Panc1 (cell line): ENCODE measurements around the gene ATE1. TPM values are rescaled to one million over a fixed set of nuclear protein-coding genes. Genes with fewer than 3 reads are reported as not detected.
A peak's percentile ranks its signal among the peaks of the same experiment; 100 is the strongest.
"Not testable (repeated sequence)": the region's sequence is repeated elsewhere in the genome, so short reads cannot be mapped to it uniquely, and the experiment has no call there.

Experiments used
- ATAC-seq: fragments of 200-7000 bp; cut with Tn5 transposase; 2 replicates; pipeline ENCODE4 v1.9.1; 2020; ENCODE audit warnings: mild to moderate bottlenecking, moderate library complexity
- BruUV-seq: library from RNA; stranded (reverse); fragments of 400-500 nt; replicated peaks from 2 replicates; lab custom pipeline; 2021; lab: Mats Ljungman, UMichigan
- CTCF ChIA-PET: fragments of 300-600 bp; sonication (Branson Sonifier 250); formaldehyde crosslinking; loops from one replicate; lab custom pipeline; 2022; ENCODE audit warnings: antibody characterized with exemption; lab: Charles Lee
- POLR2A ChIA-PET: fragments of 300-600 bp; sonication (Branson Sonifier 250); formaldehyde crosslinking; loops from one replicate; lab custom pipeline; 2022; ENCODE audit warnings: antibody characterized with exemption; lab: Charles Lee
- DNase-seq: peaks from one replicate; pipeline ENCODE4 v3.0.0-alpha.2; 2010; ENCODE audit warnings: low read depth, low spot score
- H3K27ac ChIP-seq: 2 replicates; pipeline ENCODE4 v1.5.1; 2011; ENCODE audit warnings: mild to moderate bottlenecking, low read length, inconsistent platforms
- H3K27me3 ChIP-seq: fragments of 200-500 bp; sonication (Bioruptor generic); 2 replicates; pipeline ENCODE4 v1.6.0; 2014; ENCODE audit warnings: low read length, inconsistent platforms; ENCODE audit not compliant: control insufficient read depth, insufficient read depth
- H3K36me3 ChIP-seq: fragments of 200-500 bp; sonication (Bioruptor generic); 2 replicates; pipeline ENCODE4 v1.5.1; 2014; ENCODE audit warnings: inconsistent platforms, mild to moderate bottlenecking, low read length, moderate library complexity; ENCODE audit not compliant: control insufficient read depth, insufficient read depth
- H3K4me1 ChIP-seq: 2 replicates; pipeline ENCODE4 v1.5.1; 2011; ENCODE audit warnings: inconsistent platforms, mild to moderate bottlenecking, low read length, moderate library complexity; ENCODE audit not compliant: control insufficient read depth, insufficient read depth
- H3K4me3 ChIP-seq, 2 experiments: 2 replicates each; pipeline ENCODE4 v1.5.1; 2011 to 2012; ENCODE audit warnings: low read depth in 2 of 2, low read length in 2 of 2, mild to moderate bottlenecking in 2 of 2, inconsistent platforms in 1 of 2, moderate library complexity in 1 of 2
- H3K9me3 ChIP-seq: fragments of 200-500 bp; sonication (Bioruptor generic); 2 replicates; pipeline ENCODE4 v1.5.1; 2014; ENCODE audit warnings: low read depth, mild to moderate bottlenecking, inconsistent platforms, low read length, moderate library complexity; ENCODE audit not compliant: control insufficient read depth, insufficient read depth
- POLR2AphosphoS5 ChIP-seq: IDR thresholded peaks from 2 replicates; pipeline ENCODE4 v1.6.1; 2012; ENCODE audit warnings: mild to moderate bottlenecking, low read depth, low read length, moderate library complexity
- SIN3A ChIP-seq: IDR thresholded peaks from 2 replicates; pipeline ENCODE4 v1.6.1; 2012; ENCODE audit warnings: low read depth, mild to moderate bottlenecking, low read length, moderate library complexity, borderline replicate concordance; ENCODE audit not compliant: insufficient read depth
- TCF7L2 ChIP-seq: IDR thresholded peaks from 2 replicates; pipeline ENCODE4 v1.6.1; 2011; ENCODE audit warnings: mild to moderate bottlenecking, low read depth, low read length, inconsistent platforms
- in situ Hi-C: cut with HindIII; loops from 2 replicates; pipeline ENCODE4 v1.10.0; 2016; ENCODE audit warnings: low sequenced_read_pairs, low pct_unique_long_range_greater_than_20kb
- intact Hi-C: fragments of 100-400 bp; cut with micrococcal nuclease; formaldehyde crosslinking; loops from one replicate; pipeline ENCODE4 v1.10.0; 2022; ENCODE audit not compliant: unreplicated experiment
- total RNA-seq: library from RNA; stranded (reverse); gene quantifications from one replicate; pipeline ENCODE4 v1.2.1, GENCODE V29; 2021; ENCODE audit not compliant: unreplicated experiment
- TF ChIP-seq, protein P1 (sequence below): fragments of 450-650 bp; IDR thresholded peaks from 2 replicates; pipeline ENCODE4 v1.5.1; 2017; ENCODE audit warnings: mild to moderate bottlenecking
- TF ChIP-seq, protein P2 (sequence below), 2 experiments: IDR thresholded peaks; 2 replicates each; pipeline ENCODE4 v1.6.1; 2011 to 2012; ENCODE audit warnings: low read depth in 2 of 2, control low read depth in 1 of 2, low read length in 1 of 2, mild to moderate bottlenecking in 1 of 2, moderate library complexity in 1 of 2; ENCODE audit not compliant: insufficient read depth in 1 of 2

Gene ATE1
- total RNA-seq, 1 experiment from 2014 or later, result 45.5 TPM

DNA sequence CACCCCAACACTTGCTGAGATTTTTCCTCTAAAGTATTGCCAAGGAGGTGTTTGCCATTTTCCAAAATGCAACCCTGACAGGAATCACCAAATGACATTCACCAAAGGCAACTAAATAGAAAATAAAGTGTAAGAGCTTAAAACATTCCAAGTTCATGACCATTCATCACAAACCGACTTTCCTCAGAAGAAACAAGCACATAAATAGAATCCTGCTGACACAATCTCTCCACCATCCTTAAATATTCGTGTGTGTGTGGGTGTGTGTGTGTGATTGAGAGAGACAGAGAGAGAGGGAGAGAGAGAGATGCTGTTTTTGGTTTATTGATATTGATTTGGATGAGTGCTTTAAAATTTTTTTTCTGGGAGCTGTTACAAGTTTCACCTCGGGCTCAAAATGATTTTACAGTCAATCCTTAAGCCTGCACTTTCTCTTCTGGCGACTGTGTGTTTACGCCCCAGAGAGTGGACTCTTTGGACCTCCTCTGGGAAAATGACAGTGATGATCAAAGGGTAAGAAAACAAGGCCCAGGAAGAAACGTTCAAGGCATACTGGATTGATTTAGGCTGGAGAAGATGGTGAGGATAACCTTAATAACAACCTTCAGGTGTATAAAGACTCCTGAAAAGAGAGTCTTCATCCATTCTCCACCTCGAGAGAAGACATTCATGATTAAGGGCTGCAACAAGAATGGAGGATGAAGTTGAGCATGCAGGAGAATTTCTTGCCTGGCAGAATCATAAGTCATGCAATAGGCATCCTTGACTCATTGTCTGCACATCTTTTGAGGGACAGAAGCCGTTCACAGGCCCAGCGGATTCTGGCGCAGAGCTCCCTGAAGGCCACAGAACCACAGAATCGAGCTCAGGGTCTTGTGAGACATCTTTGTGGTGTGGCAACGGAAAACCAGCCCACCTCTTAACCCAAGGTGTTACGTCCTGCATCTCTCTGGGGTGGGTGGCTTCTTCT is 225.2 kb downstream of the ATE1 start:
- POLR2A ChIA-PET, result no interaction called here
- 0 out of 2 replicates have a peak, but pooled peaks have one; percentile 63 for ATAC-seq

DNA sequence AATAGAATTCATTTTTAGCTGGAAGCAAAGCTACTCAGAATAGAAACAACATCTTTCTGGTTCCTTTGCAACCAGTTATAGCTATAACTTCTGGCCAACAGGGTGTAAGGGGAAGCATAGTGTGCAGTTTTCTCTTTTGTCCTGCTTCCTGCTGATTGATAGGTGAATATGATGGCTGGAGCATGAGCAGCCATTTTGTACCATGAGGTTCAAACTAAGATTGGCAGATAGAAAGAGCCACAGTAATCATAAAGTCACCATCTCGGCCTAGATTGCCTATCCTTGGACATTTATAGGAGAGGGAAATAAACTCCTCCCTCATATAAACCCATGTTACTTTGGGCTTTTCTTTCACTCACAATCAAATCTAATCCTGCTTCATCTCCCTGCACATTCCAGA is 227.4 kb downstream of the ATE1 start:
- POLR2A ChIA-PET, result no interaction called here
- Histone ChIP-seq H3K27me3 (peaks cover 3% of the 10 kb centered on the region), H3K4me1 (no peaks in the 10 kb centered on the region), H3K27ac (no peak overlapping the region), H3K9me3 (no peaks in the 10 kb centered on the region), H3K36me3 (no peaks in the 10 kb centered on the region), H3K4me3 (no peak overlapping the region)
- DNase-seq (no peak), ATAC-seq (no peak)
- TF ChIP-seq, protein P1, sequence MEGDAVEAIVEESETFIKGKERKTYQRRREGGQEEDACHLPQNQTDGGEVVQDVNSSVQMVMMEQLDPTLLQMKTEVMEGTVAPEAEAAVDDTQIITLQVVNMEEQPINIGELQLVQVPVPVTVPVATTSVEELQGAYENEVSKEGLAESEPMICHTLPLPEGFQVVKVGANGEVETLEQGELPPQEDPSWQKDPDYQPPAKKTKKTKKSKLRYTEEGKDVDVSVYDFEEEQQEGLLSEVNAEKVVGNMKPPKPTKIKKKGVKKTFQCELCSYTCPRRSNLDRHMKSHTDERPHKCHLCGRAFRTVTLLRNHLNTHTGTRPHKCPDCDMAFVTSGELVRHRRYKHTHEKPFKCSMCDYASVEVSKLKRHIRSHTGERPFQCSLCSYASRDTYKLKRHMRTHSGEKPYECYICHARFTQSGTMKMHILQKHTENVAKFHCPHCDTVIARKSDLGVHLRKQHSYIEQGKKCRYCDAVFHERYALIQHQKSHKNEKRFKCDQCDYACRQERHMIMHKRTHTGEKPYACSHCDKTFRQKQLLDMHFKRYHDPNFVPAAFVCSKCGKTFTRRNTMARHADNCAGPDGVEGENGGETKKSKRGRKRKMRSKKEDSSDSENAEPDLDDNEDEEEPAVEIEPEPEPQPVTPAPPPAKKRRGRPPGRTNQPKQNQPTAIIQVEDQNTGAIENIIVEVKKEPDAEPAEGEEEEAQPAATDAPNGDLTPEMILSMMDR, result no peak
- TF ChIP-seq, protein P2, sequence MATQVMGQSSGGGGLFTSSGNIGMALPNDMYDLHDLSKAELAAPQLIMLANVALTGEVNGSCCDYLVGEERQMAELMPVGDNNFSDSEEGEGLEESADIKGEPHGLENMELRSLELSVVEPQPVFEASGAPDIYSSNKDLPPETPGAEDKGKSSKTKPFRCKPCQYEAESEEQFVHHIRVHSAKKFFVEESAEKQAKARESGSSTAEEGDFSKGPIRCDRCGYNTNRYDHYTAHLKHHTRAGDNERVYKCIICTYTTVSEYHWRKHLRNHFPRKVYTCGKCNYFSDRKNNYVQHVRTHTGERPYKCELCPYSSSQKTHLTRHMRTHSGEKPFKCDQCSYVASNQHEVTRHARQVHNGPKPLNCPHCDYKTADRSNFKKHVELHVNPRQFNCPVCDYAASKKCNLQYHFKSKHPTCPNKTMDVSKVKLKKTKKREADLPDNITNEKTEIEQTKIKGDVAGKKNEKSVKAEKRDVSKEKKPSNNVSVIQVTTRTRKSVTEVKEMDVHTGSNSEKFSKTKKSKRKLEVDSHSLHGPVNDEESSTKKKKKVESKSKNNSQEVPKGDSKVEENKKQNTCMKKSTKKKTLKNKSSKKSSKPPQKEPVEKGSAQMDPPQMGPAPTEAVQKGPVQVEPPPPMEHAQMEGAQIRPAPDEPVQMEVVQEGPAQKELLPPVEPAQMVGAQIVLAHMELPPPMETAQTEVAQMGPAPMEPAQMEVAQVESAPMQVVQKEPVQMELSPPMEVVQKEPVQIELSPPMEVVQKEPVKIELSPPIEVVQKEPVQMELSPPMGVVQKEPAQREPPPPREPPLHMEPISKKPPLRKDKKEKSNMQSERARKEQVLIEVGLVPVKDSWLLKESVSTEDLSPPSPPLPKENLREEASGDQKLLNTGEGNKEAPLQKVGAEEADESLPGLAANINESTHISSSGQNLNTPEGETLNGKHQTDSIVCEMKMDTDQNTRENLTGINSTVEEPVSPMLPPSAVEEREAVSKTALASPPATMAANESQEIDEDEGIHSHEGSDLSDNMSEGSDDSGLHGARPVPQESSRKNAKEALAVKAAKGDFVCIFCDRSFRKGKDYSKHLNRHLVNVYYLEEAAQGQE (IDR thresholded peaks at IDR 0.05; ENCODE audit: insufficient read depth in 1 of 2, low read depth in 2 of 2, low read length in 1 of 2), result no peak
- intact Hi-C loops (no loop called here), in situ Hi-C loops (no loop called here)
- no TSS peak for BruUV-seq
- CTCF ChIA-PET, result no interaction called here

More for the DNA sequence above, 225.2 kb downstream of the ATE1 start:
- intact Hi-C loops, result no loop called here
- Histone ChIP-seq H3K9me3 (no peaks in the 10 kb centered on the region), H3K27ac (no peak overlapping the region), H3K36me3 (no peaks in the 10 kb centered on the region), H3K4me1 (no peaks in the 10 kb centered on the region), H3K4me3 (no peak overlapping the region), H3K27me3 (no peaks in the 10 kb centered on the region)
- no peak for DNase-seq
- no peak for TF ChIP-seq TCF7L2
- no peak for TF ChIP-seq POLR2AphosphoS5
- TF ChIP-seq, protein P2 (IDR thresholded peaks at IDR 0.05; ENCODE audit: insufficient read depth in 1 of 2, low read depth in 2 of 2, low read length in 1 of 2), result no peak
- TF ChIP-seq, protein P1, result no peak
- no peak for TF ChIP-seq SIN3A
- CTCF ChIA-PET, result no interaction called here
- no TSS peak for BruUV-seq
- in situ Hi-C loops, result no loop called here

DNA sequence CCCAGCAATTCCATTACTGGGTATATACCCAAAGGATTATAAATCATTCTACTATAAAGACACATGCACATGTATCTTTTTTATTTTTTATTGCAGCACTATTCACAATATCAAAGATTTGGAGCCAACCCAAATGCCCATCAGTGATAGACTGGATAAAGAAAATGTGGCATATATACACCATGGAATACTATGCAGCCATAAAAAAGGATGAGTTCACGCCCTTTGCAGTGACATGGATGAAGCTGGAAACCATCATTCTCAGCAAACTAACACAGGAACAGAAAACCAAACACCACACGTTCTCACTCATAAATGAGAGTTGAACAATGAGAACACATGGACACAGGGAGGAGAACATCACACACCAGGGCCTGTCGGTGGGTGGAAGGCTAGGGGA is 228.1 kb downstream of the ATE1 start:
- H3K36me3 ChIP-seq, H3K4me1 ChIP-seq, in situ Hi-C loops, H3K27ac ChIP-seq, BruUV-seq, ATAC-seq, H3K27me3 ChIP-seq, H3K4me3 ChIP-seq, H3K9me3 ChIP-seq, intact Hi-C loops, CTCF ChIA-PET, DNase-seq, POLR2A ChIA-PET: not testable (repeated sequence)
